A549 (cell line): ENCODE measurements around the gene CALML4. TPM values are rescaled to one million over a fixed set of nuclear protein-coding genes. Genes with fewer than 3 reads are reported as not detected.
A peak's percentile ranks its signal among the peaks of the same experiment; 100 is the strongest.

Experiments used
- ATAC-seq, 2 experiments: fragments of 200-7000 bp in 1 of 2; fragments of >200 bp in 1 of 2; cut with Nextera tagmentation in 1 of 2; cut with Tn5 transposase in 1 of 2; 3 replicates each; pipeline versions ENCODE4 v1.8.0 to v1.9.1; 2018 to 2020; ENCODE audit warnings: mild to moderate bottlenecking in 1 of 2, moderate library complexity in 1 of 2
- CTCF ChIA-PET: fragments of 300-600 bp; sonication (Branson Sonifier 250); formaldehyde crosslinking; extraction: SDS; loops from one replicate; lab custom pipeline; 2021; ENCODE audit warnings: antibody characterized with exemption, inconsistent platforms; lab: Yijun Ruan, JAX
- POLR2A ChIA-PET: fragments of 350-600 bp; formaldehyde crosslinking; extraction: SDS; loops from one replicate; lab custom pipeline; 2021; ENCODE audit warnings: antibody characterized with exemption, inconsistent platforms; lab: Yijun Ruan, JAX
- DNase-seq, 2 experiments: peaks; one replicate each; pipeline versions ENCODE4 v3.0.0 to v3.0.0-alpha.2; 2011 to 2016; ENCODE audit warnings: low read depth in 1 of 2, low spot score in 1 of 2
- FAIRE-seq: peaks from 2 replicates; lab custom pipeline; 2011; peaks lifted over from hg19 to GRCh38; lab: Jason Lieb, UNC
- H3K27ac ChIP-seq, 2 experiments: fragments of >200 bp; sonication (Bioruptor Twin); formaldehyde crosslinking; 3 replicates each; pipeline ENCODE4 v1.5.1; 2016 to 2017
- H3K4me1 ChIP-seq: fragments of >200 bp; sonication (Bioruptor Twin); formaldehyde crosslinking; 3 replicates; pipeline ENCODE4 v1.6.1; 2016
- H3K4me2 ChIP-seq: fragments of >200 bp; sonication (Bioruptor Twin); formaldehyde crosslinking; 3 replicates; pipeline ENCODE4 v1.6.1; 2016
- H3K4me3 ChIP-seq: fragments of >200 bp; sonication (Bioruptor Twin); formaldehyde crosslinking; 3 replicates; pipeline ENCODE4 v1.5.1; 2016
- H3K9me3 ChIP-seq: fragments of >200 bp; sonication (Bioruptor Twin); formaldehyde crosslinking; 3 replicates; pipeline ENCODE4 v1.6.1; 2016
- BHLHE40 ChIP-seq: IDR thresholded peaks from 2 replicates; pipeline ENCODE4 v1.6.1; 2012; ENCODE audit warnings: low read depth, low read length, inconsistent platforms
- CBX8 ChIP-seq: fragments of 200-600 bp; sonication (generic); IDR thresholded peaks from 2 replicates; pipeline ENCODE4 v1.6.1; 2016
- CHD4 ChIP-seq: fragments of 200-600 bp; sonication (generic); IDR thresholded peaks from 2 replicates; pipeline ENCODE4 v1.6.1; 2016; ENCODE audit warnings: antibody characterized with exemption, mild to moderate bottlenecking, borderline replicate concordance
- EHF ChIP-seq: fragments of 250-450 bp; sonication (Bioruptor Pico); IDR thresholded peaks from 2 replicates; pipeline ENCODE4 v1.5.0; 2020; ENCODE audit warnings: mild to moderate bottlenecking
- EHMT2 ChIP-seq: fragments of 200-600 bp; sonication (generic); IDR thresholded peaks from 2 replicates; pipeline ENCODE4 v1.6.1; 2016; ENCODE audit warnings: antibody characterized with exemption, low read depth, mild to moderate bottlenecking, moderate library complexity
- ESRRA ChIP-seq: fragments of 150-350 bp; IDR thresholded peaks from 2 replicates; pipeline ENCODE4 v1.6.1; 2014; ENCODE audit warnings: mild to moderate bottlenecking, low read length, borderline replicate concordance
- FOSB ChIP-seq: fragments of 250-450 bp; sonication (Bioruptor Pico); IDR thresholded peaks from 2 replicates; pipeline ENCODE4 v1.5.0; 2020; ENCODE audit warnings: mild to moderate bottlenecking, moderate library complexity
- FOSL2 ChIP-seq, 2 experiments: fragments of 450-650 bp in 1 of 2; fragments of >200 bp in 1 of 2; sonication (Bioruptor Twin) in 1 of 2; formaldehyde crosslinking; IDR thresholded peaks; 2 replicates each; pipeline versions ENCODE4 v1.5.0 to v1.6.1; 2016 to 2020; ENCODE audit warnings: mild to moderate bottlenecking in 1 of 2, moderate library complexity in 1 of 2
- FOXS1 ChIP-seq: fragments of 250-450 bp; sonication (Bioruptor Pico); IDR thresholded peaks from 2 replicates; pipeline ENCODE4 v1.5.0; 2020; ENCODE audit warnings: mild to moderate bottlenecking, moderate library complexity
- GATA3 ChIP-seq: IDR thresholded peaks from 2 replicates; pipeline ENCODE4 v1.6.1; 2012; ENCODE audit warnings: borderline replicate concordance
- HOXB5 ChIP-seq: fragments of 250-450 bp; sonication (Bioruptor Pico); IDR thresholded peaks from 2 replicates; pipeline ENCODE4 v1.5.0; 2020; ENCODE audit warnings: mild to moderate bottlenecking, moderate library complexity
- MAX ChIP-seq: IDR thresholded peaks from 2 replicates; pipeline ENCODE4 v1.6.1; 2012
- NPAS2 ChIP-seq: fragments of 250-450 bp; sonication (Bioruptor Pico); IDR thresholded peaks from 2 replicates; pipeline ENCODE4 v1.8.0; 2022; ENCODE audit warnings: mild to moderate bottlenecking, moderate library complexity, borderline replicate concordance
- POLR2AphosphoS2 ChIP-seq: conservative IDR thresholded peaks from 2 replicates; pipeline ENCODE4 v1.6.1; 2012; ENCODE audit warnings: low read length, improper control_type of control experiment, inconsistent platforms
- RAD21 ChIP-seq, 2 experiments: fragments of >200 bp in 1 of 2; sonication (Bioruptor Twin) in 1 of 2; formaldehyde crosslinking in 1 of 2; IDR thresholded peaks in 1 of 2; conservative IDR thresholded peaks in 1 of 2; 2 replicates in 1 of 2; 3 replicates in 1 of 2; pipeline ENCODE4 v1.6.1; 2012 to 2018; ENCODE audit warnings: inconsistent platforms in 1 of 2
- RCOR1 ChIP-seq: fragments of 150-350 bp; IDR thresholded peaks from 2 replicates; pipeline ENCODE4 v1.6.1; 2014; ENCODE audit warnings: antibody characterized with exemption, low read length, low read depth
- RNF2 ChIP-seq: fragments of 200-600 bp; sonication (generic); IDR thresholded peaks from 2 replicates; pipeline ENCODE4 v1.6.1; 2016; ENCODE audit warnings: low read depth, mild to moderate bottlenecking, antibody characterized with exemption, moderate library complexity, borderline replicate concordance
- TFCP2L1 ChIP-seq: fragments of 250-450 bp; sonication (Bioruptor Pico); IDR thresholded peaks from 2 replicates; pipeline ENCODE4 v1.5.0; 2021; ENCODE audit warnings: mild to moderate bottlenecking
- ZC3H11A ChIP-seq: fragments of 450-650 bp; IDR thresholded peaks from 2 replicates; pipeline ENCODE4 v1.6.1; 2014; ENCODE audit warnings: antibody characterized with exemption, mild to moderate bottlenecking
- WGBS: methylation state at CpG from one replicate; pipeline ENCODE4 v1.1.6; 2017; ENCODE audit errors: missing lambda C conversion rate; 5-methylcytosine and 5-hydroxymethylcytosine counted together
- polyA plus RNA-seq, 4 experiments: library from polyadenylated mRNA; depleted of rRNA in 3 of 4; stranded (reverse); fragments of >200 nt; fragmentation: RNase III in 1 of 4; extraction: RNeasy Plus Mini Kit Qiagen cat#74134 plus additional on column Dnase treatment in 1 of 4; gene quantifications; 2 replicates in 3 of 4; 3 replicates in 1 of 4; pipeline ENCODE4 v1.2.3, GENCODE V29; 2011 to 2017
- TF ChIP-seq, protein P1 (sequence below): fragments of >200 bp; sonication (Bioruptor Twin); formaldehyde crosslinking; IDR thresholded peaks from 3 replicates; pipeline ENCODE4 v1.6.1; 2016
- TF ChIP-seq, protein P2 (sequence below): fragments of 250-450 bp; sonication (Bioruptor Pico); IDR thresholded peaks from 2 replicates; pipeline ENCODE4 v1.5.0; 2020; ENCODE audit warnings: low read depth, mild to moderate bottlenecking, moderate library complexity
- TF ChIP-seq, protein P3 (sequence below): IDR thresholded peaks from 2 replicates; pipeline ENCODE4 v1.6.1; 2012; ENCODE audit warnings: low read depth, borderline replicate concordance

Gene CALML4
- polyA plus RNA-seq, 2 of the 4 experiments (the other 2 are of a cell fraction) = 12.1 to 18.2 TPM

GRCh38 chr15:68200016-68200861 is 4.9 kb downstream of the CALML4 start:
- WGBS = 94% methylated on average over 15 of the region's 16 CpGs
- H3K4me1 ChIP-seq = peaks cover 2% of the 10 kb centered on the region; the same call in 1 of the 3 replicates

DNA sequence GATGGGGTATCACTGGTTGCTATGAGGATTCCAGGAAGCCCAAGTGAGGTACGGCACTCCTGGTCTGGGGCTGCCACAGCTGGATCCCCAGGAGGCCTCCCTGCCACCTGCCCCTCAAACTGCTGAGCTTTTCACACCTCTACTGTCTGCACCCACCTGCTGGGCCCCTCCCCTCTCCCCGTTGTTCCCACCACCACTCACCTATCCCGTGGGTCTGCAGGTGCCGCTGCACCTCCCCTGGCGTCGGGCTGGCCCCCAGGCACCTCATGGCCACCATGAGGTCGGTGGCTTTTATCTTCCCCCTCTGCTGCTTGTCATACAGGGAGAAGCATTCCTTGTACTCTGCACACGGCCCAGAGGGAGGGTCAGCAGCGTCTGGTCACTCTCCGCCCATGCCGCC is 5.8 kb downstream of the CALML4 start:
- no peaks in the 10 kb centered on the region for H3K9me3 ChIP-seq
- H3K4me3 ChIP-seq = no peak overlapping the region
- whole genome bisulfite sequencing = 86% methylated on average over 11 of the region's 11 CpGs
- FAIRE-seq (no peak), ATAC-seq (no peak), DNase-seq (no peak)
- no peak for TF ChIP-seq MAX
- no peaks in the 10 kb centered on the region for H3K4me1 ChIP-seq
- H3K27ac ChIP-seq = no peak overlapping the region
- ChIA-PET POLR2A (no interaction called here), CTCF (interaction anchor here (6.3 kb wide), 1 partner anchor 12 kb away, joined by 42 read pairs; no protein-coding TSS in a partner anchor)
- H3K4me2 ChIP-seq = no peak overlapping the region

More at GRCh38 chr15:68200016-68200861, 4.9 kb downstream of the CALML4 start:
- DNase-seq (no peak), ATAC-seq (peak in 1 of 2 experiments; percentile 3; a peak in 2 of 6 replicates), FAIRE-seq (no peak)
- H3K4me2 ChIP-seq = no peak overlapping the region
- no peak overlapping the region for H3K4me3 ChIP-seq
- H3K27ac ChIP-seq = no peak overlapping the region
- no peaks in the 10 kb centered on the region for H3K9me3 ChIP-seq
- POLR2A ChIA-PET = no interaction called here
- TF ChIP-seq, protein P1, sequence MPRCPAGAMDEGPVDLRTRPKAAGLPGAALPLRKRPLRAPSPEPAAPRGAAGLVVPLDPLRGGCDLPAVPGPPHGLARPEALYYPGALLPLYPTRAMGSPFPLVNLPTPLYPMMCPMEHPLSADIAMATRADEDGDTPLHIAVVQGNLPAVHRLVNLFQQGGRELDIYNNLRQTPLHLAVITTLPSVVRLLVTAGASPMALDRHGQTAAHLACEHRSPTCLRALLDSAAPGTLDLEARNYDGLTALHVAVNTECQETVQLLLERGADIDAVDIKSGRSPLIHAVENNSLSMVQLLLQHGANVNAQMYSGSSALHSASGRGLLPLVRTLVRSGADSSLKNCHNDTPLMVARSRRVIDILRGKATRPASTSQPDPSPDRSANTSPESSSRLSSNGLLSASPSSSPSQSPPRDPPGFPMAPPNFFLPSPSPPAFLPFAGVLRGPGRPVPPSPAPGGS = no peak
- TF ChIP-seq HOXB5 (CRISPR knock-in tag) (no peak), CHD4 (no peak)
- TF ChIP-seq, all 56 proteins: peak for 0
- CTCF ChIA-PET = interaction anchor here (0.8 to 3.4 kb wide), 4 partner anchors 9 to 336 kb away, joined by 3 to 19 read pairs (median 3); no protein-coding TSS in a partner anchor

DNA sequence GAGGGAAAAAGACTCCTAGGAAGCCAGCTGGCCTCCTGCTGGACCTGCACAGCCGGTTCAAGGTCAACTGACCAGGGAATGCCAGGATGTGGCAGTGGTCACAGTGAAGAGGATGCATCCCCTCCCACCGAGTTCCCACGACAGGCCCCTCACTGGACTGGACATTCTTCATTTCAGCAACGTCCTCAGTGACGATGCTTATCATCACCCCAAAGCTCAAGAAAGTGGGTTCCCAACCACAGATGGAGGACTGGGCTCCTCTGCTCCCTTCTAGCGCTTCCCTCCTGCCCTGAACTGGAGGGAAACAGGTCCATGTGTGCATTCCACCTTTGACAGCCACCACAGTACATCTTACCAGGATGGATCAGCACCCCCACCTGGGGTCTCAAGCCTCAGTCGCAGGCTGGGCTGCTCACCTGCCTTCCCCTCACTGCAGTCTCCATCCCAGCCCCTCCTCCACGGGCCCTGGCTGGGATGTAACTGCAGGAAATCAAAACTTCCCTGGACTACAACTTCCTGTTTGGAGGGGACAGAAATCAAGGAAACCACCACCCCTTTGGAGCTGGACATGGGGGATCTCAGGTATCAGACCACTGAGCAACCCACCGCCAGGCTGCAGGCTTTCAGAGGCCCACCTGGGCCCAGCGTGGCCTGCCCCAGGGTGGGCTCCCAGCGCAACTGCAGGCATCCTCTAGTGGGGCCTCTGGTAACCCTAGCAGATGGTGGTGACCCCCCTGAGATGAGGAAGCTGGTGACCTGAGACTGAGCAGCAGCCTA is 7.3 kb downstream of the CALML4 start:
- POLR2A ChIA-PET = no interaction called here
- FAIRE-seq = no peak
- H3K4me2 ChIP-seq = no peak overlapping the region
- H3K27ac ChIP-seq = no peak overlapping the region
- H3K4me1 ChIP-seq = no peaks in the 10 kb centered on the region
- 93% methylated on average over 11 of the region's 11 CpGs for WGBS
- TF ChIP-seq, protein P1 = no peak
- no peak for TF ChIP-seq EHF (CRISPR knock-in tag)
- no peak for TF ChIP-seq RAD21 (conservative IDR thresholded peaks at IDR 0.05 in 1 of 2, IDR thresholded peaks at IDR 0.05 in 1 of 2)
- no peak for TF ChIP-seq CHD4
- no peak for TF ChIP-seq CBX8
- no peak for TF ChIP-seq NPAS2
- TF ChIP-seq FOSB (CRISPR knock-in tag) = no peak
- TF ChIP-seq EHMT2 = no peak
- no peak for TF ChIP-seq RCOR1
- TF ChIP-seq BHLHE40 = no peak
- TF ChIP-seq FOSL2 (IDR thresholded peaks at IDR 0.05) = no peak
- no peak for TF ChIP-seq FOSL2 (CRISPR knock-in tag; IDR thresholded peaks at IDR 0.05)
- H3K9me3 ChIP-seq = no peaks in the 10 kb centered on the region
- ATAC-seq = no peak
- CTCF ChIA-PET = interaction anchor here (0.6 to 6.3 kb wide), 7 partner anchors 8 to 768 kb away, joined by 3 to 42 read pairs (median 3); no protein-coding TSS in a partner anchor
- no peak for DNase-seq
- H3K4me3 ChIP-seq = no peak overlapping the region

- POLR2A ChIA-PET = no interaction called here
- H3K4me3 ChIP-seq = no peak overlapping the region
- FAIRE-seq = no peak
- no peak overlapping the region for H3K27ac ChIP-seq
- no peak for DNase-seq
- no peak overlapping the region for H3K4me2 ChIP-seq
- no peak for ATAC-seq
- H3K4me1 ChIP-seq = no peaks in the 10 kb centered on the region
- WGBS = 96% methylated on average over 8 of the region's 8 CpGs
- no peaks in the 10 kb centered on the region for H3K9me3 ChIP-seq
- CTCF ChIA-PET = interaction anchor here (1.0 to 6.3 kb wide), 6 partner anchors 9 to 70 kb away, joined by 3 to 42 read pairs (median 3); no protein-coding TSS in a partner anchor
- TF ChIP-seq TFCP2L1 (CRISPR knock-in tag) = no peak
- TF ChIP-seq EHMT2 = no peak
- no peak for TF ChIP-seq ESRRA
- no peak for TF ChIP-seq FOXS1
- no peak for TF ChIP-seq RNF2
- TF ChIP-seq, protein P2, sequence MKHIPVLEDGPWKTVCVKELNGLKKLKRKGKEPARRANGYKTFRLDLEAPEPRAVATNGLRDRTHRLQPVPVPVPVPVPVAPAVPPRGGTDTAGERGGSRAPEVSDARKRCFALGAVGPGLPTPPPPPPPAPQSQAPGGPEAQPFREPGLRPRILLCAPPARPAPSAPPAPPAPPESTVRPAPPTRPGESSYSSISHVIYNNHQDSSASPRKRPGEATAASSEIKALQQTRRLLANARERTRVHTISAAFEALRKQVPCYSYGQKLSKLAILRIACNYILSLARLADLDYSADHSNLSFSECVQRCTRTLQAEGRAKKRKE (CRISPR knock-in tag) = no peak
- no peak for TF ChIP-seq ZC3H11A
- TF ChIP-seq FOSL2 (IDR thresholded peaks at IDR 0.05) = no peak
- no peak for TF ChIP-seq FOSL2 (CRISPR knock-in tag; IDR thresholded peaks at IDR 0.05)
- no peak for TF ChIP-seq POLR2AphosphoS2
- TF ChIP-seq, protein P3, sequence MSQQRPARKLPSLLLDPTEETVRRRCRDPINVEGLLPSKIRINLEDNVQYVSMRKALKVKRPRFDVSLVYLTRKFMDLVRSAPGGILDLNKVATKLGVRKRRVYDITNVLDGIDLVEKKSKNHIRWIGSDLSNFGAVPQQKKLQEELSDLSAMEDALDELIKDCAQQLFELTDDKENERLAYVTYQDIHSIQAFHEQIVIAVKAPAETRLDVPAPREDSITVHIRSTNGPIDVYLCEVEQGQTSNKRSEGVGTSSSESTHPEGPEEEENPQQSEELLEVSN = no peak
- no peak for TF ChIP-seq GATA3
Observed at GRCh38 chr15:68197170-68197492, 8.0 kb downstream of the CALML4 start.
